ENCODE results near the gene TSHZ3. TPM values are rescaled to one million over a fixed set of nuclear protein-coding genes. Genes with fewer than 3 reads are reported as not detected.

The TSHZ3 gene
- total RNA-seq: 5.9 and 11.1 TPM in 2 replicates

DNA sequence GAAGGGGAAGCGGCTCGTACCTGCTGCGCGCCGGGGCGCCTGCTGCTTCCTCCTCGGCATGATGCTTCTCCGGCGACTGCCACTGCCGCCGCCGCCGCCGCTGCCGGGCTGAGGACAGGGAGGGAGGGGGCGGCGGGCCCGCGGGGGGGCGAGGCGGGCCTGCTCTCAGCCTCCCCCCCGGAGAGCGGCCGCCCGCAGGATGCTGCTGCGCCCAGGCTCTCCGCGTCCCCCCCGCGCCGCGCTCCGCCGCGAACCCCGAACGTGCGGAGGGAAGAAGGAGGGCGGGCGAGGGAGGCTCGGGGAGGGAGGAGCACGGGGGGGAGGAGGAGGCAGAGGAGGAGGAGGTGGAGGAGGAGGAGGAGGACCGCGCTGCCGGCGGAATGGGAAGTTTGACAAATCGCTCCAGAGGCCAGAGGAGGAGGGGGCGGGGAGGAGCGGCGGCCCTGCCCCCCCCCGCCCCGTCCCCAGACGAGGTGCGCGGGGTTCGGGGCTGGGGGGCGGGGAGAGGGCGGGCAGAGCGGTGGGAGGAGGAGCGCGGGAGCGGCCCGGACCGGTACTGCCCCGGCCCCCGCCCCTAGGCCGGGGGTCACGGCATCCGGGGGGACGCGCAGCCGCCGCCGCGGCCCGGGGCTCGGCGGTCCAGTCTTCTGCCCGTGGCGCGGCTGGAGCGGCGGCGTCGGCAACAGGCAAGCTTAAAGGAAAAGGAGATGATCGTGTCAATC is at the start of gene TSHZ3:
Gene TSHZ3 (minus strand): TSS at position 277 of the 722 bp plus-strand sequence. CDS start 217 bp downstream, at position 60.
- DNase-seq (ENCODE audit: extremely low read depth, low read depth, low spot score): no peak

- no peak for DNase-seq (ENCODE audit: extremely low read depth, low read depth, low spot score)
These were observed 48.1 kb upstream of the TSHZ3 start for GRCh38 chr19:31397308-31397707.

GRCh38 chr19:31392464-31392863 is 43.2 kb upstream of the TSHZ3 start:
- no peak for DNase-seq (ENCODE audit: extremely low read depth, low read depth, low spot score)

GRCh38 chr19:31391518-31391917 is 42.3 kb upstream of the TSHZ3 start:
- no peak for DNase-seq (ENCODE audit: extremely low read depth, low read depth, low spot score)

DNA sequence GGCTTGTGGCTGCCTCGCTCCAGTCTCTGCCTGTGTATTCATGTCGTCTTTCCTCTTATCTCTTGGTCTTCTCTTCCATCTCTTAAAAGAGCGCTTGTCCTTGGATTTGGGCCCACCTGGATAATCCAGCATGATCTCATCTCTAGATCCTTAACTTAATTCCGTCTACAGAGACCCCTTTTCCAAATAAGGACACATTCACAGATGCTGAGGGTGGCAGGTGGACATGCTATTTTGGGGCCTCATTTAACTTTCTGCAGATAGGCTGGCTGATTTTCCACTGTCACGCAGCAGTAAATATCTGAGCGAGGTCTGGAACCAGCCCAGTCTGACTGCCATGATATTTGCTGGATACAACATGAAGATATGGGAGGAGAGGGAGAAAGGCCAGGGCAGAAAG is 41.5 kb upstream of the TSHZ3 start:
- no peak for DNase-seq (ENCODE audit: extremely low read depth, low read depth, low spot score)

DNA sequence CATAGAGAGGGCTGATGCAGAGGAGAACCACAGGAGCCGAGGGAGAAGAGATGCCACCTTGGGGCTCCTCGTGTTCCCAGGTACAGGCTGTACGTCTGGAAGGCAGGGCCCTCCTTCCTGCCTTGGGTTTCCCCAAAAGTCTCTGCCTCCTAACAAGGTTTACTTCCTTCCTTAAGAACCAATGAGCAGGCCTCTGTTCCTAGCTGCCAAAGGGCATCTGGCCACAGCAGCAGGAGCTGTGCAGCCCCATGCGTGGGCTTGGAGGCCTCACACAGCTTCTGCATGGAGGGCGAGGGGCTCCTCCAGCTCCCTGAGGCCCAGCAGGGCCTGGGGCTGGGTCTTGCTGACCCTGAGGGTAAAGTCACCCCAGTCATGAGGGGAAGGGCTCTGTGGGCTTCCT is 40.6 kb upstream of the TSHZ3 start:
- DNase-seq (ENCODE audit: extremely low read depth, low read depth, low spot score): no peak

- no peak for DNase-seq (ENCODE audit: extremely low read depth, low read depth, low spot score)
These were observed 38.6 kb upstream of the TSHZ3 start for GRCh38 chr19:31387717-31388301.

DNA sequence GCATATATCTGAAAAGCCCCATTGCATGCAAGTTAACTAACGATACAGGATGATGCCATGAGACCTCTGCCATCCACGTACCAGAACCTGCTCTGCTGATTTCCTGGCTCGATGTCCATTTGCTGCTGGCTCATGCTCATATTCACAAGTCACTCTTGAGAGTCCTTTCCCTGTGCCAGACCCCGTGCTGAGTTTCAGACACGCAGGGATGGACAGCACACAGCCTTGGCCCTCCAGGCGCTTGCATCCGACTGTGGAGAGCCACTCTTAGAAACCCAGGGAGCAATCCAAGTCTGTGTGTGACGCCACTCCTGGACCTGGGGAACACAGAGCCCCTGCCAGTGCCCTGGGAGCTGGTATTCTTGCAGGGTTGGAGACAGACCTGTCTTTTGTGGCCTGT is 37.6 kb upstream of the TSHZ3 start:
- DNase-seq (ENCODE audit: extremely low read depth, low read depth, low spot score): no peak

GRCh38 chr19:31385744-31386143 is 36.5 kb upstream of the TSHZ3 start:
- no peak for DNase-seq (ENCODE audit: extremely low read depth, low read depth, low spot score)

GRCh38 chr19:31383553-31383952 is 34.3 kb upstream of the TSHZ3 start:
- DNase-seq (ENCODE audit: extremely low read depth, low read depth, low spot score): no peak

- no peak for DNase-seq (ENCODE audit: extremely low read depth, low read depth, low spot score)
These were observed 31.6 kb upstream of the TSHZ3 start for GRCh38 chr19:31380854-31381253.

DNA sequence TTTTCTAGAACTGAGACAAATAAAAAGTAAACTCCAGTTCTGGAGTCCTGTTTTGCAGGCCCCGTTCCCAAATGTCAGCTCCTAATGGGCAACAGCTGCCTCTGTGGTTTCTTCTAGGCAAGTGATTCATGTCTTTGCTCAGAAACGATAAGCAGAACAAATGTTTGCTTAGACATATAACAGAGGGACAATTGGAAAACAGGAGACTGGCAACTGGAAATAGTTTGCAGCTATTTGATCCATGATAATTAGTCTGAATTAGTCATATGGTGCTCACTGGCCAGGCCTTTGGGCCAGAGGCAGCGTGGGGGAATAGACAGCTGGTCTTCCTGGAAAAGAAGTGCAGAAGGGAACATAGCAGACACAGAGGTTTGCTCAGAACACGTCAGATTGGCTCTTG is 29.2 kb upstream of the TSHZ3 start:
- no peak for DNase-seq (ENCODE audit: extremely low read depth, low read depth, low spot score)

DNA sequence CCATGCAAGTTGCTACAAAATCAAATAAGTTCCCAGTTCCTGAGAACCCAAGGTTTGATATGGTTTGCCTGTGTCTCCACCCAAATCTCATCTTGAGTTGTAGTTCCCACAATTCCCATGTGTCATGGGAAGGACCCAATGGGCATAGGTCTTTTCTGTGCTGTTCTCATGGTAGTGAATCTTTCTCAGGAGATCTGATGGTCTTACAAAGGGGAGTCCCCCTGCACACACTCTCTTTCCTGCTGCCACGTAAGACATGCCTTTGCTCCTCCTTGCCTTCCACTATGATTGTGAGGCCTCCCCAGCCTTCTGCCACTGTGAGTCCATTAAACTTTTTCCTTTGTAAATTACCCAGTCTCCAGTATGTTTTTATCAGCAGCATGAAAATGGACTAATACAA is 28.5 kb upstream of the TSHZ3 start:
- DNase-seq (ENCODE audit: extremely low read depth, low read depth, low spot score): no peak

DNA sequence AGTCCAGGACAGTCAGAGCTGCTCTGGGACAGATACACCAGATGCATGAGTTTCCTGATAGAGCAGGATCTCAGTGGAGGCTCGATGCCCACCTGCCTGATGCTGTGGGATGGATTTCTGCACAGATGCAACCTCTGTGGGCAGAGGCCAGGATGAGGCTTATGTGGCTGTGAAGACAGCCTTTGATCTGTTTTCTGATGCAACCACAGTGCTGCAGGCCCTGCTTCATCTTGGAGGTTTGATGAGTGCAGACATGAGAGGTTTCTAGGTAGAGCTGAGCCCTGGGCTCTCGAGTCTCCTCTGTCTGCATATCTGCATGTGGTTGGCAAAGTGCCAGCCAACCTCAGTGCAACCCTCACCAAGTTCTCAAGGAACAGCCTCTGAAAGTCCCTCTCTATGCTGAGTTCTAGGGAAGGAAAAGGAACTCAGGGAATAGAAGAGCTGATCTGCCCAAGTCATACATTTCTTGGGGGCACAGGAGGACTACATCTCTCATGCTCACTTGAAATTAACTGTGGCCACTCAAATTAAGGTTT is 23.1 kb upstream of the TSHZ3 start:
- no peak for DNase-seq (ENCODE audit: extremely low read depth, low read depth, low spot score)

DNA sequence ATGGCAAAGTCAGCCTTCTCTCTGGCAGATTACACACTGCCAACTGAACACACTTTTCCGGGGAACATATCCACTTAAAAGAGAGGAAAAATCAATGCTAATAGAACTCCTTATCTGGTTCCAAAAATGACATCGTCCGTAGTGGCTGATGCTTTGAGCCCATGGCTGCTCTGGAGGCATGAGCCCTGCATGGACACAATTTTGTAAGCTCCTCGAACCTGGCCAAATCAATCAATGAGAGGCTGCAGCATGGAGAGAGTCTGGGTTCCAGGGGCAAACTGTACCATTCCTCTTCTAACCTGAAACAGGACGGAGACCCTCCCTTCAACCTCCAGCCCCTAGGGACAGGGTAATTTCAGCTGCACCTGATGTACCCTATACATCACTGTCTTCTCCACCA is 21.0 kb upstream of the TSHZ3 start:
- no peak for DNase-seq (ENCODE audit: extremely low read depth, low read depth, low spot score)

GRCh38 chr19:31364963-31365362 is 15.7 kb upstream of the TSHZ3 start:
- DNase-seq (ENCODE audit: extremely low read depth, low read depth, low spot score): no peak

GRCh38 chr19:31361728-31362127 is 12.5 kb upstream of the TSHZ3 start:
- DNase-seq (ENCODE audit: extremely low read depth, low read depth, low spot score): no peak

GRCh38 chr19:31357315-31357673 is 8.1 kb upstream of the TSHZ3 start:
- DNase-seq (ENCODE audit: extremely low read depth, low read depth, low spot score): no peak

GRCh38 chr19:31356587-31357314 is 7.5 kb upstream of the TSHZ3 start:
- DNase-seq (ENCODE audit: extremely low read depth, low read depth, low spot score): no peak

DNA sequence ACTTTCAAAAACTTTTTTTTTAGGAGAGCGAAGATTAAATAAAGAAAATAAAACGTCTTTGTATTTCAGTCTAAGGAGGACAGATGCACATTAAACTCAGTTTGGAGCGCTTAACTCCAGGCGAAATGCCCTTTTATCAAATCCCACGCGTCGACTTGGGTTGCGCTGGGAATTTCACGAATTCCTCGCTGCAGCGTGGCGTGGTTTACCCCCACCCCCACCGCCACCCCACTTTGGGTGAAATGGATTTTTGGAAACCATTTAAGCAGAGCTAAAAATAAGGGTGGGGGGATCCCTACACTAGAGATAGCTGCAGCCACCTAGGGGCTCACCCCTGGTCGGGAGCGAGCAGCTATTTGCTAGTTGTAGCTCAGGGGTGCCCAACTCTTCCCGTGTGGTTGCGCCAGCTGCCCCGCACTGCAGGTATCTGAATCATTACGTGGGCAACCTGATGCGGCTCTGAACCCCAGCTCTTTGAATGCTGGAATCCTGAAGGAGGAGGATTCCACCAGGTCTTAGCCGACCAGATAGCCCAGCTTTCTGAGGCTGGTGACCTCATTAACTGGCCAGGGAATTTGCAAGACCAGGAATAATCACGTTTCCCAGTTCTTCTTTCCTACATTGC is 6.5 kb upstream of the TSHZ3 start:
- DNase-seq (ENCODE audit: extremely low read depth, low read depth, low spot score): no peak

Data from glomerular endothelial cell (primary cell).